Measurements from ENCODE around the gene ZNF384.

Gene ZNF384

GRCh38 chr12:6653987-6654386 lies 35.2 kb downstream of the ZNF384 start:
- DNase-seq = no peak
- Mint-ChIP-seq H3K4me3 (no peak overlapping the region), H3K27me3 (ENCODE audit: low read depth, poor library complexity) (no peaks in the 10 kb centered on the region), H3K9me3 (no peaks in the 10 kb centered on the region), H3K27ac (no peak overlapping the region), H3K4me1 (no peaks in the 10 kb centered on the region), H3K36me3 (ENCODE audit: low read depth) (peaks cover 72% of the 10 kb centered on the region)
- TF ChIP-seq CTCF (IDR thresholded peaks at IDR 0.05) = no peak

GRCh38 chr12:6653342-6653741 lies 35.8 kb downstream of the ZNF384 start:
- TF ChIP-seq CTCF (IDR thresholded peaks at IDR 0.05) = no peak
- Mint-ChIP-seq H3K36me3 (ENCODE audit: low read depth) (peaks cover 68% of the 10 kb centered on the region), H3K27me3 (ENCODE audit: low read depth, poor library complexity) (no peaks in the 10 kb centered on the region), H3K4me3 (no peak overlapping the region), H3K27ac (no peak overlapping the region), H3K9me3 (no peaks in the 10 kb centered on the region), H3K4me1 (no peaks in the 10 kb centered on the region)
- no peak for DNase-seq

GRCh38 chr12:6652391-6652790 lies 36.8 kb downstream of the ZNF384 start:
- Mint-ChIP-seq H3K36me3 (ENCODE audit: low read depth) (peaks cover 68% of the 10 kb centered on the region), H3K4me1 (no peaks in the 10 kb centered on the region), H3K4me3 (no peak overlapping the region), H3K27ac (no peak overlapping the region), H3K27me3 (ENCODE audit: low read depth, poor library complexity) (no peaks in the 10 kb centered on the region), H3K9me3 (no peaks in the 10 kb centered on the region)
- no peak for TF ChIP-seq CTCF (IDR thresholded peaks at IDR 0.05)
- no peak for DNase-seq

- DNase-seq = no peak
- TF ChIP-seq CTCF (IDR thresholded peaks at IDR 0.05) = no peak
- Mint-ChIP-seq H3K27ac (peak overlapping the region; percentile 33), H3K27me3 (ENCODE audit: low read depth, poor library complexity) (peaks cover 4% of the 10 kb centered on the region), H3K4me1 (peaks cover 10% of the 10 kb centered on the region), H3K9me3 (no peaks in the 10 kb centered on the region), H3K4me3 (no peak overlapping the region), H3K36me3 (ENCODE audit: low read depth) (peaks cover 63% of the 10 kb centered on the region)
These were observed 38.3 kb downstream of the ZNF384 start for GRCh38 chr12:6650832-6651231.

GRCh38 chr12:6647083-6647604 lies 42.0 kb downstream of the ZNF384 start, which contains the start of gene ACRBP:
Gene ACRBP (minus strand): TSS chr12:6647432. CDS start chr12:6647366, 66 bp downstream.
- H3K27ac Mint-ChIP-seq = peak within 1 kb of the TSS; percentile 65
- peaks cover 4% of the 10 kb centered on the region for H3K27me3 Mint-ChIP-seq (ENCODE audit: low read depth, poor library complexity)
- peak; percentile 79 for DNase-seq
- H3K9me3 Mint-ChIP-seq = peaks cover 13% of the 10 kb centered on the region
- H3K4me1 Mint-ChIP-seq = peaks cover 25% of the 10 kb centered on the region
- peaks cover 38% of the 10 kb centered on the region for H3K36me3 Mint-ChIP-seq (ENCODE audit: low read depth)
- peak within 1 kb of the TSS; percentile 86 for H3K4me3 Mint-ChIP-seq
- TF ChIP-seq CTCF (IDR thresholded peaks at IDR 0.05) = no peak
